A673 (cell line): ENCODE results near the gene MS4A10. TPM values are rescaled to one million over a fixed set of nuclear protein-coding genes. Genes with fewer than 3 reads are reported as not detected.

Experiments
- BruUV-seq: library from RNA; stranded (reverse); fragments of 400-500 nt; replicated peaks from 2 replicates; lab custom pipeline; 2021; lab: Mats Ljungman, UMichigan
- CTCF ChIA-PET: fragments of 300-600 bp; sonication (Branson Sonifier 250); formaldehyde crosslinking; loops from one replicate; lab custom pipeline; 2022; ENCODE audit warnings: antibody characterized with exemption; lab: Charles Lee
- POLR2A ChIA-PET: fragments of 300-600 bp; sonication (Branson Sonifier 250); formaldehyde crosslinking; loops from one replicate; lab custom pipeline; 2022; ENCODE audit warnings: antibody characterized with exemption; ENCODE audit not compliant: low non-redundant PET; lab: Charles Lee
- DNase-seq: peaks from one replicate; pipeline ENCODE4 v3.0.0-alpha.2; 2015; ENCODE audit warnings: low spot score
- H3K27ac ChIP-seq: fragments of 200-600 bp; sonication (generic); 2 replicates; pipeline ENCODE4 v1.5.1; 2016; ENCODE audit warnings: mixed run types, low read depth, mild to moderate bottlenecking, mixed read lengths, antibody characterized with exemption, low read length; ENCODE audit not compliant: poor library complexity, severe bottlenecking
- H3K27me3 ChIP-seq: fragments of 200-600 bp; sonication (generic); replicated peaks from 2 replicates; pipeline ENCODE4 v1.6.1; 2017; ENCODE audit warnings: mixed run types, low read depth, mild to moderate bottlenecking, mixed read lengths, antibody characterized with exemption, low read length; ENCODE audit not compliant: insufficient read depth, poor library complexity
- H3K36me3 ChIP-seq: fragments of 200-600 bp; sonication (generic); 2 replicates; pipeline ENCODE4 v1.6.1; 2016; ENCODE audit warnings: mixed run types, mild to moderate bottlenecking, mixed read lengths, antibody characterized with exemption, low read length; ENCODE audit not compliant: insufficient read depth, poor library complexity, severe bottlenecking
- H3K4me1 ChIP-seq: fragments of 200-600 bp; sonication (generic); 2 replicates; pipeline ENCODE4 v1.6.1; 2017; ENCODE audit warnings: mixed run types, mild to moderate bottlenecking, mixed read lengths, antibody characterized with exemption, low read length; ENCODE audit not compliant: insufficient read depth, poor library complexity, severe bottlenecking
- H3K4me3 ChIP-seq: fragments of 200-600 bp; sonication (generic); 2 replicates; pipeline ENCODE4 v1.5.1; 2016; ENCODE audit warnings: low read depth, mixed run types, mild to moderate bottlenecking, mixed read lengths, low read length; ENCODE audit not compliant: poor library complexity, severe bottlenecking
- H3K9me3 ChIP-seq: fragments of 200-600 bp; sonication (generic); 2 replicates; pipeline ENCODE4 v1.6.1; 2016; ENCODE audit warnings: mixed run types, low read depth, mild to moderate bottlenecking, mixed read lengths, antibody characterized with exemption, low read length; ENCODE audit not compliant: poor library complexity, severe bottlenecking
- EZH2 ChIP-seq: fragments of 200-600 bp; sonication (generic); IDR thresholded peaks from 2 replicates; pipeline ENCODE4 v1.6.1; 2017; ENCODE audit warnings: borderline replicate concordance, low read depth, mild to moderate bottlenecking, mixed read lengths, antibody characterized with exemption, low read length; ENCODE audit not compliant: poor library complexity, severe bottlenecking
- intact Hi-C: fragments of 100-400 bp; cut with micrococcal nuclease; formaldehyde crosslinking; loops from one replicate; pipeline ENCODE4 v1.10.0; 2022; ENCODE audit not compliant: unreplicated experiment
- total RNA-seq: library from RNA; stranded (reverse); gene quantifications from 2 replicates; pipeline ENCODE4 v1.2.3, GENCODE V29; 2021
- TF ChIP-seq, protein P1 (sequence below): fragments of 300-800, 200-600 bp; sonication (generic); conservative IDR thresholded peaks from 2 replicates; pipeline ENCODE4 v1.5.1; 2017; ENCODE audit warnings: low read depth, mild to moderate bottlenecking, antibody characterized with exemption, low read length, moderate library complexity, mixed read lengths

Gene MS4A10
- total RNA-seq, 1 experiment from 2014 or later: not detected

DNA sequence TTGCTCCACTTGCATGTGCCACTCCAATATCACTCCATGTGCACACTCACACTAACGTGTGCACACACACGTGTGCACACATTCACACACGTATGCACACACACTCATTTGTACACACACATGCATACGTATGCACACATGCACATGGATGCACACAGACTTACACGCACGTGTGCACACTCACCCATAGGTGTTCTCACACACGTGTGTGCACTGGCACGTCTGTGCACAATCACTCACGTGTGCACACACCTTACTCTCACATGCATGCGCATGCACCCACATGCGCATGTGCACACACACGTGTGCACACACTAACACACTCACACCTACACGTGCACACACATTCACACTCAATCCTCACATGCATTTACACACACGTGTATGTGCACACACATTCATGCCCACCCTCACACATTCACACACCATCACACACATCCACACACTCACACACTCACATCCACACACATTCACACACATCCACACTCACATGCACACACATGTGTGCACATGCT lies 37.7 kb upstream of the MS4A10 start:
- no TSS peak for BruUV-seq
- no peaks in the 10 kb centered on the region for H3K9me3 ChIP-seq
- DNase-seq: no peak
- no peaks in the 10 kb centered on the region for H3K36me3 ChIP-seq
- H3K4me3 ChIP-seq: no peak overlapping the region
- POLR2A ChIA-PET: no interaction called here
- CTCF ChIA-PET: no interaction called here
- intact Hi-C loops: no loop called here
- peaks cover 16% of the 10 kb centered on the region for H3K27me3 ChIP-seq
- no peak overlapping the region for H3K27ac ChIP-seq
- TF ChIP-seq, protein P1, sequence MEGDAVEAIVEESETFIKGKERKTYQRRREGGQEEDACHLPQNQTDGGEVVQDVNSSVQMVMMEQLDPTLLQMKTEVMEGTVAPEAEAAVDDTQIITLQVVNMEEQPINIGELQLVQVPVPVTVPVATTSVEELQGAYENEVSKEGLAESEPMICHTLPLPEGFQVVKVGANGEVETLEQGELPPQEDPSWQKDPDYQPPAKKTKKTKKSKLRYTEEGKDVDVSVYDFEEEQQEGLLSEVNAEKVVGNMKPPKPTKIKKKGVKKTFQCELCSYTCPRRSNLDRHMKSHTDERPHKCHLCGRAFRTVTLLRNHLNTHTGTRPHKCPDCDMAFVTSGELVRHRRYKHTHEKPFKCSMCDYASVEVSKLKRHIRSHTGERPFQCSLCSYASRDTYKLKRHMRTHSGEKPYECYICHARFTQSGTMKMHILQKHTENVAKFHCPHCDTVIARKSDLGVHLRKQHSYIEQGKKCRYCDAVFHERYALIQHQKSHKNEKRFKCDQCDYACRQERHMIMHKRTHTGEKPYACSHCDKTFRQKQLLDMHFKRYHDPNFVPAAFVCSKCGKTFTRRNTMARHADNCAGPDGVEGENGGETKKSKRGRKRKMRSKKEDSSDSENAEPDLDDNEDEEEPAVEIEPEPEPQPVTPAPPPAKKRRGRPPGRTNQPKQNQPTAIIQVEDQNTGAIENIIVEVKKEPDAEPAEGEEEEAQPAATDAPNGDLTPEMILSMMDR: no peak
- TF ChIP-seq EZH2: no peak
- H3K4me1 ChIP-seq: no peaks in the 10 kb centered on the region

DNA sequence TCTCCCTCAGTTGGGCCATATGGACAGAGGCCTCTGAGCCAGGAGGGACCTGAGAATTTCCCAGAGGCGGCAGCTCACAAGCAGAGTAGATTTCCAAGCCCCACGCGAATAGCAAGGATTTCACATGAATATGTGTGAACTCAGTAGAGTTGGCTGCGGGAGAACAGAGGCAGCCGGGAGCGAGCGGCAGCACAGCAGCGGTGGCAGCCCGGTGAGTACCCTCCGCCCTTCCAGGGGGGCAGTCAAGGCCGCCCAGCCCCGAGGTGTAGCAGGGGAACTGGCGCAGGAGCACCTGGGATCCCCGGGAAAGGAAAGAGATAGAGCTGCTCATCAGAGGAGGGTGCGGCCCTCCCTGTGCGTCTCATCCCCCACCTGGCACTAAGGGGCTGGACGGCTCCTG lies 36.9 kb upstream of the MS4A10 start:
- Histone ChIP-seq H3K27me3 (peaks cover 18% of the 10 kb centered on the region), H3K27ac (no peak overlapping the region), H3K4me1 (no peaks in the 10 kb centered on the region), H3K36me3 (no peaks in the 10 kb centered on the region), H3K4me3 (no peak overlapping the region), H3K9me3 (no peaks in the 10 kb centered on the region)
- BruUV-seq: no TSS peak
- TF ChIP-seq, protein P1: no peak
- TF ChIP-seq EZH2: no peak
- DNase-seq: no peak
- ChIA-PET POLR2A (no interaction called here), CTCF (no interaction called here)
- intact Hi-C loops: no loop called here

DNA sequence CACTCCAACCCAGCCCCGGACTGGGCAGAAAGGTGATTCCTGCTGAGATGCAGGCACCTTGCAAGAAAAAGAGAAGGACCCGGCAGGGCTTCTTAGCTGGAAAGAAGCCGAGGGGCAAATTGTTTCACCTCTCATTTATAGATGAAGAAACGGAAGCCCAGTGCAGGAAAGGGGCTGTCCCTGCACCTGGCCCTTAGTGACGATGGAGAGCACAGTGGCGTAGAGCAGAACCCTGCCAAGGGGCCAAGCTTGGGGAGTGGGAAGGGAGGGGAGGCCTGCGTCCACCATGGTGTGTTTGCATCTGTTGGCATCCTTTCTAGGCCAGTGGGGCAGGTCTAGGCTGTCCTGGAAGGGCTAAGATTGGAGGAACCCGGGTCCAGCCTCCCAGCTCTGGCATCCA lies 36.3 kb upstream of the MS4A10 start:
- ChIA-PET POLR2A (no interaction called here), CTCF (interaction anchor here (0.9 kb wide), 1 partner anchor 159 kb away, joined by 3 read pairs; no protein-coding TSS in a partner anchor)
- no peak for TF ChIP-seq EZH2
- TF ChIP-seq, protein P1: no peak
- H3K9me3 ChIP-seq: no peaks in the 10 kb centered on the region
- no peak overlapping the region for H3K27ac ChIP-seq
- no peak for DNase-seq
- H3K36me3 ChIP-seq: no peaks in the 10 kb centered on the region
- peaks cover 18% of the 10 kb centered on the region for H3K27me3 ChIP-seq
- intact Hi-C loops: no loop called here
- no peak overlapping the region for H3K4me3 ChIP-seq
- no TSS peak for BruUV-seq
- H3K4me1 ChIP-seq: no peaks in the 10 kb centered on the region
